Mesendoderm (in vitro differentiated cells): ENCODE results near the gene CDH2. TPM values are rescaled to one million over a fixed set of nuclear protein-coding genes. Genes with fewer than 3 reads are reported as not detected.

Experiments
- DNase-seq: peaks from one replicate; pipeline ENCODE4 v3.0.0; 2013
- H2AK5ac ChIP-seq: 2 replicates; pipeline ENCODE4 v1.6.1; 2013; ENCODE audit warnings: low read length, inconsistent platforms
- H2BK120ac ChIP-seq: 2 replicates; pipeline ENCODE4 v1.6.1; 2013; ENCODE audit warnings: low read depth, mild to moderate bottlenecking, low read length, moderate library complexity, mixed read lengths
- H2BK15ac ChIP-seq: replicated peaks from 2 replicates; pipeline ENCODE4 v1.6.1; 2013; ENCODE audit warnings: low read depth, mild to moderate bottlenecking, moderate library complexity
- H2BK5ac ChIP-seq: 2 replicates; pipeline ENCODE4 v1.6.1; 2013; ENCODE audit warnings: low read length, inconsistent platforms
- H3K18ac ChIP-seq: 2 replicates; pipeline ENCODE4 v1.6.1; 2013; ENCODE audit warnings: mild to moderate bottlenecking, low read length, mixed read lengths
- H3K23ac ChIP-seq: one replicate; pipeline ENCODE4 v1.6.1; 2013; ENCODE audit warnings: low read length
- H3K27ac ChIP-seq: 2 replicates; pipeline ENCODE4 v1.5.1; 2013; ENCODE audit warnings: low read depth, mild to moderate bottlenecking, inconsistent platforms, low read length, moderate library complexity
- H3K27me3 ChIP-seq: 2 replicates; pipeline ENCODE4 v1.6.1; 2013; ENCODE audit warnings: low read length, control low read depth, mild to moderate bottlenecking, inconsistent platforms; ENCODE audit not compliant: insufficient read depth, poor library complexity
- H3K36me3 ChIP-seq: 2 replicates; pipeline ENCODE4 v1.6.1; 2013; ENCODE audit warnings: low read length, inconsistent platforms; ENCODE audit not compliant: control insufficient read depth, insufficient read depth
- H3K4ac ChIP-seq: one replicate; pipeline ENCODE4 v1.6.1; 2013; ENCODE audit warnings: low read depth, mild to moderate bottlenecking, low read length, moderate library complexity
- H3K4me1 ChIP-seq: 2 replicates; pipeline ENCODE4 v1.6.1; 2013; ENCODE audit warnings: low read depth, low read length, inconsistent platforms; ENCODE audit not compliant: control insufficient read depth
- H3K4me2 ChIP-seq: 2 replicates; pipeline ENCODE4 v1.6.1; 2013; ENCODE audit warnings: low read length
- H3K4me3 ChIP-seq: 2 replicates; pipeline ENCODE4 v1.5.1; 2013; ENCODE audit warnings: mild to moderate bottlenecking, low read length
- H3K56ac ChIP-seq: one replicate; pipeline ENCODE4 v1.6.1; 2013; ENCODE audit warnings: low read length
- H3K79me1 ChIP-seq: 2 replicates; pipeline ENCODE4 v1.6.1; 2013; ENCODE audit warnings: low read length, inconsistent platforms
- H3K79me2 ChIP-seq: 2 replicates; pipeline ENCODE4 v1.6.1; 2013; ENCODE audit warnings: mild to moderate bottlenecking, low read length; ENCODE audit not compliant: control insufficient read depth, insufficient read depth
- H3K9ac ChIP-seq: 2 replicates; pipeline ENCODE4 v1.6.1; 2013; ENCODE audit warnings: low read length, inconsistent platforms
- H4K5ac ChIP-seq: one replicate; pipeline ENCODE4 v1.6.1; 2013; ENCODE audit warnings: low read length
- H4K8ac ChIP-seq: one replicate; pipeline ENCODE4 v1.6.1; 2013; ENCODE audit warnings: low read depth, mild to moderate bottlenecking, control low read depth, low read length, moderate library complexity
- WGBS: extraction: QIAGEN DNeasy Blood & Tissue Kit; methylation state at CpG from one replicate; pipeline ENCODE4 v1.1.7; 2013; ENCODE audit warnings: low lambda C conversion rate, missing lambda C conversion rate; ENCODE audit not compliant: insufficient coverage; ENCODE audit errors: extremely low coverage; 5-methylcytosine and 5-hydroxymethylcytosine counted together
- polyA plus RNA-seq, 2 experiments: library from polyadenylated mRNA; stranded (reverse); fragments of 200-250 nt; gene quantifications; one replicate each; pipeline ENCODE4 v1.2.3, GENCODE V29; 2013

CDH2 gene
- 82.8 TPM for polyA plus RNA-seq (2013, experiment 1 of 2)
- 80.1 TPM for polyA plus RNA-seq (2013, experiment 2 of 2)

DNA sequence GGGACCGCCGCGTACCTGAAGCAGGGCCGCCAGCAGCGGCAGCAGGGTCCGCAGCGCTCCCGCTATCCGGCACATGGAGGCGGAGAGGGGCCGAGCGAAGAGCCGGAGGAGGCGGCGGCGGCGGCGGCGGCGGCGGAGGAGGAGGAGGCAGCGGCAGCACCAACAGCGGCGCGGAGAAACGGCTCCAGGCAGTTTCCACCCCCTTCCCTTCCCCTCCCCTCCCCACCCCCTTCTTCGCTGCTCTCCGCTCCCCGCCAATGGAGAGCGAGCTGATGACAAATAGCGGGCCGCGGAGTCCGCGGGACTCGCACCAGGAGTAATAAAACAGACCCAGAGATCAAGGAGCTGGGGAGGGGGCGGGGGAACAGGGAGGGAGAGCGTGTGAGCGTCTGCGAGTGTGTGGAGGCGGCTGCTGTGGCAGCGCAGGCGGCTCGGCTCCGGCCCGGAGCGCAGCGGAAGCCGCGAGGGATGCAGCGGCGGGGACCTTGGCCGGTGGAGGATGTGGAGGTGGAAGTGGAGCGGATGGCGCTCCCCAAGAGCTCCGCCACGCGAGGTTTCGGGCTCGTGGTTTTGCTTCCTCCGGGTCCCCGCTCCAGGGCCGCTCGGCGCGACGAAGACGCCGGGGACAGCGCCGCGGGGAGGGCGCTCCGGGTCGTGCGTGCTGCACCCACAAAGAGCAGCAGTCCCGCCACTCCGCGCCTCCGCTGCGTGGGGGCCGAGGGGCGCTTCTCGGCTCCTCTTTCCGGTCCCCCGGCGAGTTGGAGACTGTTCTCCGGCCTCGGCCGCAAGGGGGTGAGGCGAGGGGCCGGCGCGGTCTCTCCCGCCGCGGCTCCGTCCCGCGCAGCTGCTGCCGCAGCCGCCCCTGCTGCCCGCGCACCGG is at the start of gene CDH2:
Gene CDH2, minus strand, starts transcription at position 183 of the 880 bp plus-strand sequence. Its CDS starts 108 bp downstream, at position 75.
- Histone ChIP-seq H4K8ac (peak within 1 kb of the TSS; percentile 97), H2AK5ac (no peak within 1 kb of the TSS), H3K36me3 (no peaks in the 10 kb centered on the region), H3K18ac (peak within 1 kb of the TSS; percentile 100), H3K79me1 (peaks cover 1% of the 10 kb centered on the region), H2BK120ac (peak within 1 kb of the TSS; percentile 68), H3K56ac (peak within 1 kb of the TSS; percentile 94), H3K4ac (peak within 1 kb of the TSS; percentile 99), H3K9ac (peak within 1 kb of the TSS; percentile 95), H3K27ac (peak within 1 kb of the TSS; percentile 99), H3K23ac (peak within 1 kb of the TSS; percentile 70), H2BK15ac (peak within 1 kb of the TSS; percentile 46), H2BK5ac (peak within 1 kb of the TSS; percentile 94), H3K4me3 (peak within 1 kb of the TSS; percentile 96), H4K5ac (no peak within 1 kb of the TSS), H3K4me2 (peak within 1 kb of the TSS; percentile 69), H3K79me2 (peaks cover 32% of the 10 kb centered on the region), H3K4me1 (peaks cover 6% of the 10 kb centered on the region), H3K27me3 (no peaks in the 10 kb centered on the region)
- peak; percentile 98 for DNase-seq
- WGBS: no CpG with 5 or more reads among the region's 105 CpGs

DNA sequence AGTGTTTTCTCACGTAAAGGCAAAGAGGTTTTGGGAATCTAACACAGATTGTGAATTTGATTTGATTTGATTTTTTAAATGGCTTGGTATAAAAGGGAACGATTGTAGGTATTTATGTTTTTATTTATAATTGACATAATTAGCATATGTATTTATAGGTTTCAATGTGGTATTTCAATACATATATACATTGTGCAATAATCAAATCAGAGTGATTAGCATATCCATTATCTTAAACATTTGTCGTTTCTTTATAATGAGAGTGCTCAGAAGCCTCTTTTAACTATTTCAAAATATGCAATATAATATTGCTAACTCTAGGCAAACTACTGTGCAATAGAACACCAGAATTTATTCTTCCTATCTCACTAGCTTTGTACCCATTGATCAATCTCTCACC is 35.1 kb upstream of the CDH2 start:
- Histone ChIP-seq H2BK120ac (no peak overlapping the region), H2BK5ac (no peak overlapping the region), H3K27me3 (no peaks in the 10 kb centered on the region), H3K4me2 (no peak overlapping the region), H2BK15ac (no peak overlapping the region), H3K4ac (no peak overlapping the region), H4K8ac (no peak overlapping the region), H3K23ac (no peak overlapping the region), H3K36me3 (no peaks in the 10 kb centered on the region), H3K18ac (no peak overlapping the region), H3K56ac (no peak overlapping the region), H3K4me1 (no peaks in the 10 kb centered on the region), H3K9ac (no peak overlapping the region), H4K5ac (no peak overlapping the region), H2AK5ac (no peak overlapping the region), H3K27ac (no peak overlapping the region), H3K4me3 (no peak overlapping the region), H3K79me1 (no peaks in the 10 kb centered on the region), H3K79me2 (no peaks in the 10 kb centered on the region)
- WGBS: 100% methylated on average over 1 of the region's 3 CpGs
- DNase-seq: no peak

DNA sequence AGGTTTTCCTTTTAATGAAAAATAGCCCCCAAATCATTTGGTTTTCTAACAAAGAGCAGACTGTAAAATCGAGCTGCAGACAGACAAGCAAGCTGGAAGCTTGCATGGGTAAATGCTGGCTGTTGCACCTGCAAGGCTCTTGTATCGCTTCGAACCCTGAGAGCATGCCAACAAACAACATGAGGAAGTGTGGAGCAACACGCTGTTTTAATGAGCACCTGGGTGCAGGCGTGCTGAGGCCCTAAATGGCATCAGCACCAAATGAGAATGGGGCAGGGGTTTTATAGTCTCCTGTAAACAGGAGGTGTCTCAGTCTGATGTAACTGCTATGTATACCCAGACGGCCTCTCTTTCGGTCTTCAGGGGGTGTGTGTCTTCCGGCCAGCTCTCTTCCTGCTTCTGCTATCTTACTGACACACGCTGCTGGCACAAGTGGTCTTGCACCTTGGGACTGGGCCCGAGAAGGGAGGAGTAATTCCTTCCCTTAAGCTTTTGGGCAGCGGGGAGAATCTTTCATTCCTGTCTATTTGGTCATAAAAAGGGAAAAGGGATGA is 31.9 kb upstream of the CDH2 start:
- Histone ChIP-seq H3K4me2 (no peak overlapping the region), H2BK15ac (no peak overlapping the region), H3K9ac (no peak overlapping the region), H3K4ac (no peak overlapping the region), H3K56ac (no peak overlapping the region), H3K23ac (no peak overlapping the region), H3K18ac (no peak overlapping the region), H2BK120ac (no peak overlapping the region), H3K4me3 (no peak overlapping the region), H4K8ac (no peak overlapping the region), H2AK5ac (no peak overlapping the region), H4K5ac (no peak overlapping the region), H3K27ac (no peak overlapping the region), H3K79me1 (no peaks in the 10 kb centered on the region), H2BK5ac (no peak overlapping the region), H3K79me2 (no peaks in the 10 kb centered on the region), H3K27me3 (no peaks in the 10 kb centered on the region), H3K4me1 (no peaks in the 10 kb centered on the region), H3K36me3 (no peaks in the 10 kb centered on the region)
- DNase-seq: no peak
- WGBS: no CpG with 5 or more reads among the region's 11 CpGs

DNA sequence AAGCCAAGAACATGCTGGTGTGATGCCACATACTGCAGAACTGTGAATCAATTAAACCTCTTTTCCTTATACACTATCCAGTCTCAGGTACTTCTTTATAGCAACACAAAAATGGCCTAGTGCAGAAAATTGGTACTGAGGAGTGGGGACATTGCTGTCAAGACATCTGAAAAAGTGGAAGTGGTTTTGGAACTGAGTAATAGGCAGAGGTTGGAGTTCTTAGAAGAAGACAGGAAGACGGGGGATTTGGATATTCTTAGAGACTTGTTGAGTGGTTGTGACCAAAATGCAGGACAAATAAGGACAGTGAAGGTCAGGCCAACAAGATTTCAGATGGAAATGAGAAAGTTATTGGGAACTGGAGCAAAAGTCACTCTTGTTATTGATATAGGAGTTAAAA is 31.3 kb upstream of the CDH2 start:
- H2BK15ac ChIP-seq: no peak overlapping the region
- no peaks in the 10 kb centered on the region for H3K79me1 ChIP-seq
- no peak overlapping the region for H3K18ac ChIP-seq
- no peak for DNase-seq
- no peaks in the 10 kb centered on the region for H3K79me2 ChIP-seq
- WGBS: no CpG with 5 or more reads among the region's 1 CpG
- no peak overlapping the region for H3K4ac ChIP-seq
- no peak overlapping the region for H3K23ac ChIP-seq
- no peak overlapping the region for H2BK5ac ChIP-seq
- no peak overlapping the region for H3K9ac ChIP-seq
- H2BK120ac ChIP-seq: no peak overlapping the region
- H3K4me1 ChIP-seq: no peaks in the 10 kb centered on the region
- H4K8ac ChIP-seq: no peak overlapping the region
- H3K4me3 ChIP-seq: no peak overlapping the region
- H2AK5ac ChIP-seq: no peak overlapping the region
- H3K27ac ChIP-seq: no peak overlapping the region
- no peak overlapping the region for H3K4me2 ChIP-seq
- H3K36me3 ChIP-seq: no peaks in the 10 kb centered on the region
- no peaks in the 10 kb centered on the region for H3K27me3 ChIP-seq
- no peak overlapping the region for H3K56ac ChIP-seq
- H4K5ac ChIP-seq: no peak overlapping the region

DNA sequence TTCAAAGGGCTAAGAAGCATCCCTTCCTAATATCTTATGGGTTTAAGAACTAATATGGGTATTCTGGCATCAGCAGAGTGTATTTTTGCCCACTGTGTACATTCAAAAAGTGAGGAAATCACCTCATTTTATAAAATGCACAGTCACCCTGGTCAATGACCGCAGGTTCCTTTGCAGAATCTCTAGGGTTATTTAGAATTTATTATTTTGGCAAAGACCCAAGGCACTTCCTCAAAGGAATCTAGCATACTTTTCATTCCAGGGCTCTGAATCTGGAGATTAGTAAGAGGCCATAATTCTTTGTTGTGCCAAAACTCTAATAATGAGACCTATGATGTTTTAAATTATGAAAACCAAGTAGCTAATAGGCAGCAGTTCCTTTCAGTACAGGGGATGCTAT is 27.2 kb upstream of the CDH2 start:
- Histone ChIP-seq H2BK5ac (no peak overlapping the region), H3K23ac (no peak overlapping the region), H4K8ac (no peak overlapping the region), H2AK5ac (no peak overlapping the region), H2BK15ac (no peak overlapping the region), H3K18ac (no peak overlapping the region), H3K4me2 (no peak overlapping the region), H3K4me1 (no peaks in the 10 kb centered on the region), H3K9ac (no peak overlapping the region), H3K27ac (no peak overlapping the region), H3K79me1 (no peaks in the 10 kb centered on the region), H3K79me2 (no peaks in the 10 kb centered on the region), H3K36me3 (no peaks in the 10 kb centered on the region), H3K27me3 (no peaks in the 10 kb centered on the region), H4K5ac (no peak overlapping the region), H3K4ac (no peak overlapping the region), H2BK120ac (no peak overlapping the region), H3K56ac (no peak overlapping the region), H3K4me3 (no peak overlapping the region)
- no peak for DNase-seq
- WGBS: no CpG with 5 or more reads among the region's 1 CpG
